Brain microvascular endothelial cell (primary cell): ENCODE measurements around the gene PLA1A.

Source experiments
- DNase-seq: peaks from one replicate; pipeline ENCODE4 v3.0.0-alpha.2; 2020
- H3K27ac ChIP-seq: fragments of 250-450 bp; sonication (Bioruptor Pico); 2 replicates; pipeline ENCODE4 v1.5.1; 2020; ENCODE audit warnings: mild to moderate bottlenecking, moderate library complexity
- H3K27me3 ChIP-seq: fragments of 250-450 bp; sonication (Bioruptor Pico); replicated peaks from 2 replicates; pipeline ENCODE4 v1.5.1; 2020; ENCODE audit warnings: mild to moderate bottlenecking
- H3K36me3 ChIP-seq: fragments of 250-450 bp; sonication (Bioruptor Pico); replicated peaks from 2 replicates; pipeline ENCODE4 v1.5.1; 2020; ENCODE audit warnings: mild to moderate bottlenecking
- H3K4me3 ChIP-seq: 2 replicates; pipeline ENCODE4 v1.5.1; 2011; ENCODE audit warnings: low read depth, mild to moderate bottlenecking, control low read depth, low read length, moderate library complexity
- CTCF ChIP-seq: IDR thresholded peaks from 2 replicates; pipeline ENCODE4 v1.5.1; 2011; ENCODE audit warnings: low read depth, mild to moderate bottlenecking, moderate library complexity, low read length, control low read depth, inconsistent platforms; ENCODE audit errors: missing control alignments
- in situ Hi-C: cut with HindIII; loops from 2 replicates; pipeline ENCODE4 v1.10.0; 2017; ENCODE audit warnings: low sequenced_read_pairs, low pct_ligation_motif_present

PLA1A gene

GRCh38 chr3:119664370-119664769 lies 66.7 kb downstream of the PLA1A start:
- in situ Hi-C loops = no loop called here

GRCh38 chr3:119664850-119665379 lies 67.2 kb downstream of the PLA1A start:
- no peaks in the 10 kb centered on the region for H3K36me3 ChIP-seq
- no peak overlapping the region for H3K4me3 ChIP-seq
- H3K27me3 ChIP-seq = no peaks in the 10 kb centered on the region
- in situ Hi-C loops = no loop called here
- peak overlapping the region; percentile 35 for H3K27ac ChIP-seq
- no peak for TF ChIP-seq CTCF
- peak; percentile 39 for DNase-seq

More at GRCh38 chr3:119664370-119664769, 66.7 kb downstream of the PLA1A start:
- Histone ChIP-seq H3K27me3 (no peaks in the 10 kb centered on the region), H3K36me3 (no peaks in the 10 kb centered on the region), H3K4me3 (no peak overlapping the region), H3K27ac (peak overlapping the region; percentile 35)
- no peak for TF ChIP-seq CTCF
- peak; percentile 18 for DNase-seq

- in situ Hi-C loops = no loop called here
- TF ChIP-seq CTCF = no peak
- H3K4me3 ChIP-seq = no peak overlapping the region
- no peaks in the 10 kb centered on the region for H3K36me3 ChIP-seq
- H3K27me3 ChIP-seq = no peaks in the 10 kb centered on the region
- DNase-seq = no peak
- no peak overlapping the region for H3K27ac ChIP-seq
Observed at GRCh38 chr3:119665954-119666559, 68.4 kb downstream of the PLA1A start.

- Histone ChIP-seq H3K36me3 (peaks cover 7% of the 10 kb centered on the region), H3K4me3 (no peak overlapping the region), H3K27ac (no peak overlapping the region), H3K27me3 (no peaks in the 10 kb centered on the region)
- no peak for TF ChIP-seq CTCF
- no peak for DNase-seq
- in situ Hi-C loops = no loop called here
Observed at GRCh38 chr3:119669906-119670570, 72.4 kb downstream of the PLA1A start.

- Histone ChIP-seq H3K27ac (no peak overlapping the region), H3K36me3 (peaks cover 7% of the 10 kb centered on the region), H3K27me3 (no peaks in the 10 kb centered on the region), H3K4me3 (no peak overlapping the region)
- no peak for TF ChIP-seq CTCF
- in situ Hi-C loops = no loop called here
- DNase-seq = no peak
Observed at GRCh38 chr3:119672776-119673175, 75.1 kb downstream of the PLA1A start.
